Measurements from ENCODE around the gene AP2A2.

- no peak for TF ChIP-seq CTCF (conservative IDR thresholded peaks at IDR 0.05)
- TF ChIP-seq EZH2 (IDR thresholded peaks at IDR 0.05; ENCODE audit: low read depth), result no peak
These were observed 76.1 kb downstream of the AP2A2 start for GRCh38 chr11:1001617-1002405.

Data from PC-9 (cell line).